Glomerular visceral epithelial cell (primary cell): ENCODE results near the gene CNNM2.
"Not testable (repeated sequence)": the region's sequence is repeated elsewhere in the genome, so short reads cannot be mapped to it uniquely, and the experiment has no call there.

ENCODE experiments used
- DNase-seq: peaks from one replicate; pipeline ENCODE4 v3.0.0-alpha.2; 2016; ENCODE audit errors: extremely low spot score

Gene CNNM2

DNA sequence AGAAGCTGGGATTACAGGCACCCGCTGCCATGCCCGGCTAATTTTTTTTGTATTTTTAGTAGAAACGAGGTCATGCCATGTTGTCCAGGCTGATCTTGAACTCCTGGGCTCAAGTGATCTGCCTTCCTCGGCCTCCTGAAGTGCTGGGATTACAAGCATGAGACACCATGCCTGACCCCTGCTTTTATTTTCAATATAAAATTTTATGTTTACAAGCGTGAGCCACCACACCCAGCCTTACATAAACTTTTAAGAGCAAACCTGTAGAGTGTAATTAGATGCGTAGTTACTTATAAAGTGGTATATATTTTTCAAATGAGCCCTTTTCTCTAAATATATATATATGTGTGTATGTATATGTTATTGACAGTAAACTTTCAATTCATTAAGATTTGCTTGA, 8.7 kb downstream of the CNNM2 start:
- DNase-seq: no peak

GRCh38 chr10:102927311-102928010, 9.4 kb downstream of the CNNM2 start:
- DNase-seq: no peak

DNA sequence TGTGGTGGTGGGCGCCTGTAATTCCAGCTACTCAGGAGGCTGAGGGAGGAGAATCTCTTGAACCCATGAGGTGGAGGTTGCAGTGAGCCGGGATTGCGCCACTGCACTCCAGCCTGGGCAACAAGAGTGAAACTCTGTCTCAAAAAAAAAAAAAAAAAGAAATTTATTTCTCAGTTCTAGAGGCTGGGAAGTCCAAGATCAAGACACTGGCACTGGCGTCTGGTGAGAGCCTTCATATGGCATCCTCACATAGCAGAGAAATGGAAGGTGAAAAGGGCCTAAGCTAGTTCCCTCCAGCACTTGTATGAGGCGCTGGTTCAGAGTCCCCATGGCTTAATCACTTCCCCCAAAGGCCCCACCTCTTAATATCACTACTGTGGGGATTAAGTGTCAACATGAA, 10.3 kb downstream of the CNNM2 start:
- DNase-seq: not testable (repeated sequence)

- DNase-seq: no peak
Measured at GRCh38 chr10:102930720-102931119, 12.6 kb downstream of the CNNM2 start.

DNA sequence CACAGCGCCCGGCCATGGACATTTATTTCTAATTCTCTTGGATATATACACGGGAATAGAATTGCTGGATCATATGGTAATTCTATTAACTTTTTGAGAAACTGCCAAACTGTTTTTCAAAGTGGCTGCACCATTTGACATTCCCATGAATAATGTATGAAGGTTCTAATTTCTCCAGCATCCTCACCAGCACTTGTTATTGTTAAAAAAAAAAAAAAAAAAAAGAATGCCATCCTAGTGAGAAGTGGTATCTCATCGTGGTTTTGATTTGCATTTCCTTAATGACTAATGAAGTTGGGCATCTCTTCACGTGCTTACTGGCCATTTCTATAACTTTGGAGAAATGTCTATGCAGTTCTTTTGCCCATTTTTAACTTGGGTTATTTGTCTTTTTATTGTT, 13.5 kb downstream of the CNNM2 start:
- no peak for DNase-seq

- no peak for DNase-seq
Measured at GRCh38 chr10:102935505-102935904, 17.4 kb downstream of the CNNM2 start.

DNA sequence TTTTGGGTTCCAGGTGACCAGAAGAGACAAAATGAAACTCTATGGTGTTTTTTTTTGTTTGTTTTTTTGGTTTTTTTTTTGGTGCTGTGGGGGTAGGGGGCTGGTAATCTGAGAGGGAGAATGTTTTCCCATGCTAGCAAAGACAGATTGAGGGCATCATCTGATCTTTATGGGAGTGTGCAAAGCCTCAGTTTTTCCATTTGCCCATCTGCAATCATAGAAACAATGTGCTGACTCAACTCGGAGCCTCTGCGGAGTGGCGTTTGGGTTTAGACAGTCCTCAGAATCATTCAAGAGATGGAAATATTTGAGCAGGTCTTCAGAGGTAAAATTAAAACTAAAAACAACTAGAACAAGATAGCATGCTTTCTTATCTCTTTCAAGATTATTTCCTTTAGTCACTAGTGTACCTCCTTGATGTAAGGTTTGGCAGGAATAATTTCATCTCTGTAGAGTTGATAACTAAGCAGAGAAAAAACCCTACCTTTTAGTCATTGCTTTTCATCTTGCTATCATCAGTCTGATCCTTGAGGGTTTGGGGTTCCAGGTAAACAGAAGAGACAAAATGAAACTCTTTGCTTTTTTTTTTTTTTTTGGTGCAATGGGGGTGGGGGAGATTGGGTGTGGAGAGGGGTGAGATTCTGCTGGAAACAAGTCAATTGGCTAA, 18.0 kb downstream of the CNNM2 start:
- no peak for DNase-seq

DNA sequence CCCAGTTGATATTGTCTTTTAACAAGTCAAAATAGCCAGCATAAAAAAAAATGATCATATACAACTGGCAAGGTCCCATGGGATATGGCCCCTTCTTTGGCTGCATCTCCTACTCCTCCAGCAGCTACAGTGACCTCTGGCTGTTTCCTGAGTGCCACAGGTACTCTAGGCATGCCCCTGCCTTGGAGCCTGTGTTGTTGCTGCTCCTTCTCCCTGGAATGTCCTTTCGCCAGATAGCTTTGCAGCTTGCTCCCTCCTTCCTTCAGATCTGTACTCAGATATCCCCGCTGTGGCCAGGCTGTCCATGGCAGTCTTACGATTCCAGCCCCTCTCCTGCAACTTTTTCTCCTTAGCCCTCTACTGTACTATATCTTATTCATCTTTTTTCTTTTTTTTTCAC, 23.3 kb downstream of the CNNM2 start:
- no peak for DNase-seq

DNA sequence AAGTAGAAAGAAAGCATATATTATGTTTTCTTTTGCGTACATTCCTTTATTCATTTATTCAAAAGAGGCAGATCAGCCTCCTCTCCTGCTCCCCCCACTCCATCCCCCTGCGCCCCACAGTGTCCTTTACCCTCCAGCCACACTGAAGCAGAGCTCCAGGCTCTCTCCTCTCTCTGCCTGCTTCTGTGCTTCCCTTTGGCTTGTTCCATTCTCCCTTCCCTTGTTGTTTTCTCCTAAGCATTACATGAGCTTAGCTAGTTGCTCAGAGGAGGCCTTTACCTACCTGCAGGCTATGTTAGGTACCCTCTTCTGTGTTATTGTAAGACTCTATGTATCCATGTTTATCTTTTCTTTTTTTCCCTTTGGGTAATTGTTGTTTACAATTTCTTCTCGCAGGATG, 27.4 kb downstream of the CNNM2 start:
- DNase-seq: no peak

- no peak for DNase-seq
Measured at GRCh38 chr10:102945962-102946361, 27.9 kb downstream of the CNNM2 start.

DNA sequence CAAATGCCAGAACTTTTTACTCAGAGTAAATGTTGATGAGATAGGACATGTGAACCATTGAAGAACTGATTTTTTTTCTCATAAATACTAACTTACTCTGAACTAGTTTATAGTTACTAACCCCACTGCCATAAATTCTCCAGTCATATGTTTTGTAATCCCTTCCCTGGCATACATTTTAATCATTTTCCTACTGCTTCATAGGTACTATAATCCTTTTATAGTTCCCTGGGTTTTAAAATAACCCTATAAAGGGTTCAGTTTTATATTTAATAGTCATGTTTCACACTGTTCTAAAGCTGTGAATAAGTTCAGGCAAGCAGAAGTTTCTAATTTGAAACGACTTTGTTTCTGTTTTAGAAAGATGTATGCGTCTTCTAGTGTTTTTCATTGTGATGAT, 28.9 kb downstream of the CNNM2 start:
- DNase-seq: no peak

DNA sequence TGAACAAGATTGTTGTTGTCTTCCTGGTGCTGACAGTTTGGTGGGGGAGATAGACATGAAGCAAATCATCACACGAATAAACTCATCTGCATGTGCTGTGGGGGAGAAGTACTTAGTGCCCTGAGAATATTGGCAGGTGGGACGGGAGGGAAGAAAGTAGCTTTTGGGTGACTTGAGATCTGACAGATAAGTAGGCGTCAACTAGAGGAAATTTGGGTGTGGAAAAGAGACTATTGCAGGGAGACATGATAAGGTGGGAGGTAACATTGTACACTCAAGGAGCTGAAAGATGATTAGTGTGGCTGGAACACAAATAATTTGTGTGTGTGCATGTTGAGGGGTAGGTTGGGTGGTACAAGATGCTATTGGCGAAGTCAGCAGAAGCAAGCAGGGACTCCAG, 30.1 kb downstream of the CNNM2 start:
- DNase-seq: no peak

DNA sequence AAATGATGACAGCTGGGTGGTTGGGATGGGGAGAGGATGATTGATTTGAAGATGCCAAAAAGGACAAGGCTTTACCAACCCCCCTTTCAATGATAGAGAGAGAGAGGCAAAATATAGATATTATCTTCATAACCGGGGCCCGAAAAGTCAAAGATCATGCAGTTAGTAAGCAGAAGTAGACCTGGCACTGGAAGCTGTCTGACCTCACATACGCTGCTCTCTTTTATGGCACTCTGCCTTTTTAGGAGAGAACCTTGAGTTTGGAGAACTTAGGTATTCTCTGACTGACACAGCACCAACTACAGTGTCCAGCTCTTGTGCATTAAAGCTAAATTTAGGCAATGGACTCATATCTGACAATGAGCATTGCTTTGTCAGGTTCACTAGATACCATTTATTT, 30.7 kb downstream of the CNNM2 start:
- no peak for DNase-seq

DNA sequence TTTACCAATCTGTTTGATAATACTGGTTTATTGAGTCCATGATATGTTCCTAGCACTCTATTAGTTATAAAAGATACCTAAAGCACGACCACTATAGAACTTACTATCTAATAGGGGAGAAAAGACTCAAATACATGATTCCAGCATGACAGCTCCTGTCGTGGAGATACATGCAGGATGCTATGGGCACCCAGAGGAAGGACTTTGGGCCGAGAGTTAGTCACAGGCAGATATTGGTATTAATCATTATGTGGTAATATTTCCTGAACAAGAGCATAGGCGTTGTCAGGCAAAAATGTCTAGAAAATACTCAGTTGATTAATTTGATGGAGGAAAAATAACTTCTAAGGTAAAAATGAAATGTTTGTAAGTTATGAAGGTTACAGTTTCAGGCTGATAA, 31.8 kb downstream of the CNNM2 start:
- DNase-seq: no peak

DNA sequence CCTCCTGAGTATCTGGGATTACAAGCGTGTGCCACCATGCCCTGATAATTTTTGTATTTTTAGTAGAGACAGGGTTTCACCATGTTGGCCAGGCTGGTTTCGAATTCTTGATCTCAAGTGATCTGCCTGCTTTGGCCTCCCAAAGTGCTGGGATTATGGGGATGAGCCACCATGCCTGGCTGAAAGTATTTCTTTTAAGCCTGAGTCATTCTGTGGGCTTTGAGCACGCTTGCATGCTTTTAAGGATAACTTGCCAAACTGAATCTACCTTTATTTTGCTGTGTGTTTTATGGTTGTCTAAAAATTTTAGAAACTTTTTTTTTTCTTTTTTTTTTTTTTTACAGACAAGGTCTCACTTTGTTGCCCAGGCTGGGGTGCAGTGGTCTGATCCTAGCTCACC, 33.2 kb downstream of the CNNM2 start:
- DNase-seq: peak; percentile 21

GRCh38 chr10:102959360-102959759, 41.3 kb downstream of the CNNM2 start:
- no peak for DNase-seq

GRCh38 chr10:102960157-102960556, 42.1 kb downstream of the CNNM2 start:
- no peak for DNase-seq

DNA sequence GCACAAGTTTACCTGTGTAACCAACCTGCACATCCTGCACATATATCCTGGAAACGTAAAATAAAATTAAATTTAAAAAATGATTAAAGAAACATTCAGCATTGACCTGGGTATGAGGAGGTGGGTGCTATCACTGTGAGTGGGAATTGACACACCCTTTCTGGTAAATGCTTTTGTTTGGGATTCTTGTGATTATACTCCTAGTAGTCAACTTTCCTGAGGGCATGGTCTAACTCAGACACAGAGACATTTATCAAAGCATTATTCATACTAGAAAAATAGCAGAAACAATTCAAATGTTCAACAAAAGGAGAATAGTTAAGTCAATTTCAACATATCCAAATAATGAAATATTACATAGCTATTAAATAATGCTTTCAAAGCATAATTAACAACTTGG, 44.2 kb downstream of the CNNM2 start:
- no peak for DNase-seq

- no peak for DNase-seq
Measured at GRCh38 chr10:102962951-102963755, 45.1 kb downstream of the CNNM2 start.

- no peak for DNase-seq
Measured at GRCh38 chr10:102963756-102964025, 45.6 kb downstream of the CNNM2 start.

DNA sequence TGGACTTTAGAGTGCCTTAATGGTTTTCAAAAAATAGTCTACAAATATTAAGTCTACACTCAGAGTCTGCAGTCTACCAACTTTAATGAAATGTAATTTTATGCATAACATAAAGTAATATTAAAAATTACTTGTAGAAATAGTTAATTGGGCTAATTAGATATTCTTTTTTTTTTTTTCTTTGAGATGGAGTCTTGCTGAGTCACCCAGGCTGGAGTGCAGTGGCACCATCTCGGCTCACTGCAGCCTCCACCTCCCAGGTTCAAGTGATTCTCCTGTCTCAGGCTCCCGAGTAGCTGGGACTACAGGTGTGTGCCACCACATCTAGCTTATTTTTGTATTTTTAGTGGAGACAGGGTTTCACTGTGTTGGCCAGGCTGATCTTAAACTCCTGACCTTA, 46.0 kb downstream of the CNNM2 start:
- not testable (repeated sequence) for DNase-seq

DNA sequence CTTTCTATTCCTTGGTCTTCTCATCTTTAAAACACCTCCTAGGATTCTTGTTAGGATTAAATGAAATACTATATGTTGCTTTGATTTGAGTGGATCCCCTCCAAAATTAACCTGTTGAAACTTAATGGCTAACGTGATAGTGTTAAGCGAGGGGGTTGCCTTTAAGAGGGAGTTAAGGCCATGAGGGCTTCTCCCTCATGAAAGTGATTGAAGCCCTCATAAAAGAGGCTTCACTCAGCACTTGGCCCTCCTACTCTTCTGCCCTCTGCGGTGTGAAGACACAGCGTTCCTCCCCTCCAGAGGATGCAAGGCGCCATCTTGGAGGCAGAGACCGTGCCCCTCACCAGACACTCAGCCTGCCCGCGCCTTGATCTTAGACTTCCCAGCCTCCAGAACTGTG, 46.6 kb downstream of the CNNM2 start:
- no peak for DNase-seq

GRCh38 chr10:102965311-102965851, 47.3 kb downstream of the CNNM2 start:
- no peak for DNase-seq
